HG03095 (cell line): ENCODE measurements around the gene BCLAF1.
A peak's percentile ranks its signal among the peaks of the same experiment; 100 is the strongest.
"Not testable (repeated sequence)": the region's sequence is repeated elsewhere in the genome, so short reads cannot be mapped to it uniquely, and the experiment has no call there.

Experiments used
- ATAC-seq: cut with Tn5 transposase; IDR thresholded peaks from one replicate; pipeline ENCODE4 v1.9.1; 2021; ENCODE audit warnings: moderate library complexity; ENCODE audit not compliant: unreplicated experiment

The BCLAF1 gene

GRCh38 chr6:136249336-136249735 lies 40.3 kb downstream of the BCLAF1 start:
- ATAC-seq: no peak

- ATAC-seq: no peak
Measured at GRCh38 chr6:136244061-136244616, 45.5 kb downstream of the BCLAF1 start.

GRCh38 chr6:136236466-136237293 lies 53.0 kb downstream of the BCLAF1 start:
- no peak for ATAC-seq

GRCh38 chr6:136235233-136235564 lies 54.4 kb downstream of the BCLAF1 start:
- no peak for ATAC-seq

- ATAC-seq: no peak
Measured at GRCh38 chr6:136232701-136233100, 56.9 kb downstream of the BCLAF1 start.

- no peak for ATAC-seq
Measured at GRCh38 chr6:136230219-136230853, 59.3 kb downstream of the BCLAF1 start.

- ATAC-seq: peak; percentile 52
Measured at GRCh38 chr6:136228814-136229213, 60.8 kb downstream of the BCLAF1 start.

- ATAC-seq: no peak
Measured at GRCh38 chr6:136226674-136227377, 62.8 kb downstream of the BCLAF1 start.

GRCh38 chr6:136226027-136226673 lies 63.5 kb downstream of the BCLAF1 start:
- ATAC-seq: peak; percentile 57

GRCh38 chr6:136225496-136225895 lies 64.2 kb downstream of the BCLAF1 start:
- no peak for ATAC-seq

- not testable (repeated sequence) for ATAC-seq
Measured at GRCh38 chr6:136224974-136225373, 64.7 kb downstream of the BCLAF1 start.

- no peak for ATAC-seq
Measured at GRCh38 chr6:136216503-136217401, 72.9 kb downstream of the BCLAF1 start.

GRCh38 chr6:136213853-136214252 lies 75.8 kb downstream of the BCLAF1 start:
- ATAC-seq: no peak

- ATAC-seq: no peak
Measured at GRCh38 chr6:136213012-136213539, 76.6 kb downstream of the BCLAF1 start.

- ATAC-seq: no peak
Measured at GRCh38 chr6:136212608-136213007, 77.0 kb downstream of the BCLAF1 start.

GRCh38 chr6:136210398-136211165 lies 79.1 kb downstream of the BCLAF1 start:
- no peak for ATAC-seq

GRCh38 chr6:136209496-136209895 lies 80.2 kb downstream of the BCLAF1 start:
- ATAC-seq: no peak

GRCh38 chr6:136208783-136209182 lies 80.9 kb downstream of the BCLAF1 start:
- ATAC-seq: no peak
